ENCODE data around the gene PITX1. TPM values are rescaled to one million over a fixed set of nuclear protein-coding genes. Genes with fewer than 3 reads are reported as not detected.

Gene PITX1
- total RNA-seq, 3 donors from 2014 or later: 0.15 to 2.1 (median 0.33) TPM

DNA sequence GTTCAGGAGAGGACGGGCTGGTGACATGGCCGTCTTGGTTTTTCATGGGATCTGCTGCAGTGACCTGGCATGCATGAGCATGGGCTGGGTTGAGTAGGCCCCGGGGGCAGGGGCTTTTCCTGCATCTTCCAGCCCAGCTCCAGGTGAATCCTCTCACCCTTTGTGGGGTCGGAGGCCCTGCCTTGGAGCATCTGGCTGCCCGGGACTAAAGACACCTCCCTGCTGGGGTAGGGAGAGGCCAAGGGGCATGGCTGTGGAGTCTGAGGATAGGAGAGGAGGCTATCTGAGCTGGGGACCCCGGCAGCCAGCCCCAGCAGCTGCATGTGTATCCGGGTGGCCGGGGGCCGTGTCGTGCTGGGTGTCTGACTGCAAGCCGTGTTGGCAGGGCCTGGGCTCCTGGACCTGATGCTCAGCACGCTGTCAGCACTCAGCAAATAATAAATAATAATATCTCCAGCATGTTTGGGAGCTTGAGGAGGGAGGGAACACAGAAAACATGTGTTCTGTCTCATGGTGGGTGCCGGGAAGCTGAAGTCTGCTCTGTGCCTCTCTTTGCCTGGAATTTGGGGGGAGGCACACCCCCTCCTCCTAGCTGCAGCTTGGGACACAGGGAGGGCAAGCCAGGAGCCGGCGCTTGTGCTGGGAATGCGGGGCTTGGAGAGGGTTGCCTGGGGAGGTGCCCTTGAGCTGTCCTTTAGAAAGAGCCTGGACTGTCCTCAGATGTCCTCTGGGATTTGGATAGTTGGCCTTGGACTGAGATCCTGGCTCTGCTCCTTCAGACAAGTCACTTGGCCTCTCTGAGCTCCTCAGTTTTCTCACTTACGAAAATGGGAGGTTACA is 28.4 kb upstream of the PITX1 start:
- Histone ChIP-seq H3K27ac (no peak overlapping the region), H3K4me1 (no peaks in the 10 kb centered on the region), H3K9me3 (no peaks in the 10 kb centered on the region), H3K27me3 (no peaks in the 10 kb centered on the region), H3K36me3 (no peaks in the 10 kb centered on the region), H3K4me3 (no peak overlapping the region)
- TF ChIP-seq, protein P1, sequence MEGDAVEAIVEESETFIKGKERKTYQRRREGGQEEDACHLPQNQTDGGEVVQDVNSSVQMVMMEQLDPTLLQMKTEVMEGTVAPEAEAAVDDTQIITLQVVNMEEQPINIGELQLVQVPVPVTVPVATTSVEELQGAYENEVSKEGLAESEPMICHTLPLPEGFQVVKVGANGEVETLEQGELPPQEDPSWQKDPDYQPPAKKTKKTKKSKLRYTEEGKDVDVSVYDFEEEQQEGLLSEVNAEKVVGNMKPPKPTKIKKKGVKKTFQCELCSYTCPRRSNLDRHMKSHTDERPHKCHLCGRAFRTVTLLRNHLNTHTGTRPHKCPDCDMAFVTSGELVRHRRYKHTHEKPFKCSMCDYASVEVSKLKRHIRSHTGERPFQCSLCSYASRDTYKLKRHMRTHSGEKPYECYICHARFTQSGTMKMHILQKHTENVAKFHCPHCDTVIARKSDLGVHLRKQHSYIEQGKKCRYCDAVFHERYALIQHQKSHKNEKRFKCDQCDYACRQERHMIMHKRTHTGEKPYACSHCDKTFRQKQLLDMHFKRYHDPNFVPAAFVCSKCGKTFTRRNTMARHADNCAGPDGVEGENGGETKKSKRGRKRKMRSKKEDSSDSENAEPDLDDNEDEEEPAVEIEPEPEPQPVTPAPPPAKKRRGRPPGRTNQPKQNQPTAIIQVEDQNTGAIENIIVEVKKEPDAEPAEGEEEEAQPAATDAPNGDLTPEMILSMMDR (IDR thresholded peaks at IDR 0.05): no peak
- no peak for TF ChIP-seq POLR2A (IDR thresholded peaks at IDR 0.05)
- no peak for TF ChIP-seq POLR2AphosphoS5 (IDR thresholded peaks at IDR 0.05)
- intact Hi-C loops (cut with DNase I; ENCODE audit: low total_unique reads): no loop called here
- no peak for DNase-seq (ENCODE audit: low spot score in 2 of 2)

- TF ChIP-seq POLR2A (IDR thresholded peaks at IDR 0.05): no peak
- TF ChIP-seq, protein P1 (IDR thresholded peaks at IDR 0.05): no peak
- TF ChIP-seq POLR2AphosphoS5 (IDR thresholded peaks at IDR 0.05): no peak
- H3K27me3 ChIP-seq: no peaks in the 10 kb centered on the region
- no peaks in the 10 kb centered on the region for H3K4me1 ChIP-seq
- H3K27ac ChIP-seq: no peak overlapping the region
- DNase-seq (ENCODE audit: low spot score in 2 of 2): no peak
- H3K36me3 ChIP-seq: no peaks in the 10 kb centered on the region
- intact Hi-C loops (cut with DNase I; ENCODE audit: low total_unique reads): no loop called here
- H3K9me3 ChIP-seq: no peaks in the 10 kb centered on the region
- no peak overlapping the region for H3K4me3 ChIP-seq
Measured at GRCh38 chr5:135061001-135061400, 27.0 kb upstream of the PITX1 start.

- H3K36me3 ChIP-seq: no peaks in the 10 kb centered on the region
- TF ChIP-seq POLR2A (IDR thresholded peaks at IDR 0.05): no peak
- TF ChIP-seq, protein P1 (IDR thresholded peaks at IDR 0.05): no peak
- no peaks in the 10 kb centered on the region for H3K27me3 ChIP-seq
- no peak overlapping the region for H3K4me3 ChIP-seq
- no peaks in the 10 kb centered on the region for H3K4me1 ChIP-seq
- H3K27ac ChIP-seq: no peak overlapping the region
- no peak for DNase-seq (ENCODE audit: low spot score in 2 of 2)
- intact Hi-C loops (cut with DNase I; ENCODE audit: low total_unique reads): no loop called here
- no peaks in the 10 kb centered on the region for H3K9me3 ChIP-seq
Measured at GRCh38 chr5:135060021-135060420, 26.0 kb upstream of the PITX1 start.

- Histone ChIP-seq H3K27ac (no peak overlapping the region), H3K4me1 (no peaks in the 10 kb centered on the region), H3K9me3 (no peaks in the 10 kb centered on the region), H3K27me3 (no peaks in the 10 kb centered on the region), H3K4me3 (no peak overlapping the region), H3K36me3 (no peaks in the 10 kb centered on the region)
- intact Hi-C loops (cut with DNase I; ENCODE audit: low total_unique reads): no loop called here
- TF ChIP-seq, protein P1 (IDR thresholded peaks at IDR 0.05): no peak
- no peak for TF ChIP-seq POLR2AphosphoS5 (IDR thresholded peaks at IDR 0.05)
- no peak for TF ChIP-seq POLR2A (IDR thresholded peaks at IDR 0.05)
- DNase-seq (ENCODE audit: low spot score in 2 of 2): no peak
Measured at GRCh38 chr5:135059000-135059923, 25.2 kb upstream of the PITX1 start.

- no peak for DNase-seq (ENCODE audit: low spot score in 2 of 2)
- TF ChIP-seq, protein P1 (IDR thresholded peaks at IDR 0.05): no peak
- no peak for TF ChIP-seq POLR2A (IDR thresholded peaks at IDR 0.05)
- no peak for TF ChIP-seq POLR2AphosphoS5 (IDR thresholded peaks at IDR 0.05)
- Histone ChIP-seq H3K27me3 (peaks cover 0 to 6% of the 10 kb centered on the region in 2 donors), H3K4me1 (no peaks in the 10 kb centered on the region), H3K4me3 (no peak overlapping the region), H3K36me3 (no peaks in the 10 kb centered on the region), H3K9me3 (no peaks in the 10 kb centered on the region), H3K27ac (no peak overlapping the region)
- intact Hi-C loops (cut with DNase I; ENCODE audit: low total_unique reads): no loop called here
Measured at GRCh38 chr5:135058331-135058732, 24.3 kb upstream of the PITX1 start.
